HG02759 (cell line): ENCODE measurements around the gene TNFSF11.
A peak's percentile ranks its signal among the peaks of the same experiment; 100 is the strongest.
"Not testable (repeated sequence)": the region's sequence is repeated elsewhere in the genome, so short reads cannot be mapped to it uniquely, and the experiment has no call there.

Source experiments
- ATAC-seq: cut with Tn5 transposase; IDR thresholded peaks from one replicate; pipeline ENCODE4 v1.9.1; 2021; ENCODE audit warnings: mild to moderate bottlenecking, moderate library complexity; ENCODE audit not compliant: unreplicated experiment

Gene TNFSF11

DNA sequence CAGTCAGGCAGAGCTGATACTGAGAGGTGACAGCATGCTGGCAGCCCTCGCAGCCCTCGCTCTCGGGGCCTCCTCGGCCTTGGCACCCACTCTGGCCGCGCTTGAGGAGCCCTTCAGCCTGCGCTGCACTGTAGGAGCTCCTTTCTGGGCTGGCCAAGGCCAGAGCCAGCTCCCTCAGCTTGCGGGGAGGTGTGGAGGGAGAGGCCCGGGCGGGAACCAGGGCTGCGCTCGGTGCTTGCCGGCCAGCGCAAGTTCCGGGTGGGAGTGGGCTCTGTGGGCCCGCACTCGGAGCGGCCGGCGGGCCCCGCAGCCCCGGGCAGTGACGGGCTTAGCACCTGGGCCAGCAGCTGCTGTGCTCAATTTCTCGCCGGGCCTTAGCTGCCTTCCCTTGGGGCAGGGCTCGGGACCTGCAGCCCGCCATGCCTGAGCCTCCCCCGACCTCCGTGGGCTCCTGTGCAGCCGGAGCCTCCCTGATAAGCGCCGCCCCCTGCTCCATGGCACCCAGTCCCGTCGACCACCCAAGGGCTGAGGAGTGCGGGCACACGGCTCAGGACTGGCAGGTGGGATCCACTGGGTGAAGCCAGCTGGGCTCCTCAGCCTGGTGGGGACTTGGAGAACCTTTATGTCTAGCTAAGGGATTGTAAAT lies 14.3 kb upstream of the TNFSF11 start:
- not testable (repeated sequence) for ATAC-seq

DNA sequence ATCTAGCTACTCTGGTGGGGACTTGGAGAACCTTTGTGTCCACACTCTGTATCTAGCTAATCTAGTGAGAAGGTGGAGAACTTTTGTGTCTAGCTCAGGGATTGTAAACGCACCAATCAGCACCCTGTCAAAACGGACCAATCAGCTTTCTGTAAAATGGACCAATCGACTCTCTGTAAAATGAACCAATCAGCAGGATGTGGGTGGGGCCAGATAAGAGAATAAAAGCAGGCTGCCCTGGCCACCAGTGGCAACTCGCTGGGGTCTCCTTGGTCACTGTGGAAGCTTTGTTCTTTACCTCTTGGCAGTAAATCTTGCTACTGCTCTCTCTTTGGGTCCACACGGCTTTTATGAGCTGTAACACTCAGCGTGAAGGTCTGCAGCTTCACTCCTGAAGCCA lies 13.6 kb upstream of the TNFSF11 start:
- ATAC-seq, result not testable (repeated sequence)

DNA sequence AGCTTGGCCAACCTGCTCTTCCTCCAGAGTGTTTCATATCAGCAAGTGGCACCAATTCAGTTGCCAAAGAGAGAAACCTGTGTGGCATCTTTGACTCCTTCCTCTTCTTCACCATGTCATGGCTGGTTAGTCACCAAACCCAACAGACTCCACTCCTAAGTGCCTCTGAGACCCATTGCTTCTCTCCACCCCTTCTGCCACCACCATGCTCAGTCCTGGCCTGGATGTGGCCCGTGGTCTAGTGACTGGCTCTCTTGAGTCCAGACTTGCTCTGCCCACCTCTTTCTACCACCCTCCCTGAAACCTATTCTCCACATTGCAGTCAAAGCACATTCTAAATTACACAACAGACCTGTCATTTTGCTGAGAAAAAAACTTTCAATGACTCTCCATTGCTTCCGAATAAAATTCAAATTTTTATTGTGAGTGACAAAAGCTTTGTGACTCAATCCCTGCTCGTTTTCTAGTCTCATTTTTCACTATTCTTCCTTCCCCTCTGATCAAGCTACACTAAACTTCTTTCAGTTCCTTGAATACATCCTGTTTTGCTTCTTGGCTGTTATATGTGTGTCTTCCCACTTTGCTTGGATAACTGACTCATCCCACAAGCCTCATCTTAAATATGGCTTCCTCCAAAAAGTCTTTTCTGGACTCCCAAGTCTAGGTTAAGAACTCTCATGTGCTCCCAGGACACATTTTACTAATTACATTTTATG lies 12.0 kb upstream of the TNFSF11 start:
- no peak for ATAC-seq

DNA sequence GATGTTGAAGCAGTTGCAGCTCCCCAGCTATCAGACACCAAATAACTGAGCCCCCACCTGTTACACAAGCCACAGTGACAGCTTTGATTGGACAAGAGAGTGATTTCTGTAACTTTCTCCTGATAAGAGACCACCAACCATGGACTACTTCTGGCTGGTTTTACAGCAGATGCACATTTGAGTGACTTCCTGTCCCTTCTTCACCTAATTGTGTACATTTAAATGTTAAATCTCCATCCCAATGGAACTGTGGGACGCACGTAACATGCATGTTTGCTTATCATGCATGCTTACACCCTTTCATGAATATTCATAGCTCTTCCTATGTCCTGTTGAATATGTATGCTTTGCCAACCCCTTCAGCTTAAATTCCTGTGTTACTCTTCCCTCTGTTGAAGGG lies 6.0 kb upstream of the TNFSF11 start:
- ATAC-seq, result no peak

DNA sequence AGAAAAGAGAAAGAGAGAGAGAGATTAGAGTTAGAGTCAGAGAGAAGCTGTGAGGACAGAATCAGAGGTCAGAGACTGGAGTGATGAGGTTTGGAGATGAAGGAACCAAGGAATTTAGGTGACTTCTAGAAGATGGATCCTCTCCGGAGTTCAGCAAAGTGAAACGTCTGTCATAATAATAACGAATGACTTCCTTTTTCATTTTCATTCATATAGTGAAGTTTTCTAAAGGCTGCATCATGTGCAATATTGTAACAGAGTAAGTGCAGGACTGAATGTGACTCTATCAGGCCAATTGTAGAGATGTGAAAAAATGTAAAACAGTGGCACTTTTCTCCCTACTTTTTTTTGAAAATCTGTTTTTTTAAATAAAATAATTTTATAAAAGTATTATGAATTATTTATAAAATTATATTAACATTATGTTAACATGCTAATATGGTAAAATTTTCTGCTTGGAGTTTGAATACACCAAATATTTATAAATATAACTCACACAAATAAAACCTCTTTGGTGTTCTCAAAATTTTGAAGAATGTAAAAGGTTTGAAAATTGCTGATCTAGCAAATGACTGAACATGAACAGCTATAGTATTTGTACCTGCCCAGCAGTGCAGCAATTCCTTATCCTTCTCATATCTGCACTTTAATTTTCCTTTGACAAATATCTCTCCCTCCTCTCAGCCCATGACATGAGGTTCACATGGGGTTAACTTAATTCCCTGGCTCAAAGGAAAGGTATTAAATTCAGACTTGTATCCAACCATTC lies 4.2 kb upstream of the TNFSF11 start:
- no peak for ATAC-seq

DNA sequence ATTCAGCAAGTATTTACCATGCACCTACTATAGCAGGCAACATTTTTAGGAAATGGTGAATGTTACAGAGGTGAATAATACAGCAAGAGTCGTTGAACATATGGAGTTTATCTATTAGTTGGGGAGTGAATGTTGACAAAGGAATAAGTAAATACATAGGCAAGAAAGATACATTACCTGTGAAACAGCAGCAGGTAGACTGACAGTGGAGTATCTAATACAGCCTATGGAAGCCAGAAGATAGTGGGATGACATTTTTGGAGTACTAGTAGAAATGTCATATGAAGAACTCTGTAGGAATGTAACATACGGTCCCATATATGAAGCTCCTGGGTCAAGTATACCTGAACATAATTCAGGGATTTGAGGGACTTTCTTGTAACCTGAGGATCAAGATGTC lies 2.1 kb upstream of the TNFSF11 start:
- ATAC-seq, result no peak

DNA sequence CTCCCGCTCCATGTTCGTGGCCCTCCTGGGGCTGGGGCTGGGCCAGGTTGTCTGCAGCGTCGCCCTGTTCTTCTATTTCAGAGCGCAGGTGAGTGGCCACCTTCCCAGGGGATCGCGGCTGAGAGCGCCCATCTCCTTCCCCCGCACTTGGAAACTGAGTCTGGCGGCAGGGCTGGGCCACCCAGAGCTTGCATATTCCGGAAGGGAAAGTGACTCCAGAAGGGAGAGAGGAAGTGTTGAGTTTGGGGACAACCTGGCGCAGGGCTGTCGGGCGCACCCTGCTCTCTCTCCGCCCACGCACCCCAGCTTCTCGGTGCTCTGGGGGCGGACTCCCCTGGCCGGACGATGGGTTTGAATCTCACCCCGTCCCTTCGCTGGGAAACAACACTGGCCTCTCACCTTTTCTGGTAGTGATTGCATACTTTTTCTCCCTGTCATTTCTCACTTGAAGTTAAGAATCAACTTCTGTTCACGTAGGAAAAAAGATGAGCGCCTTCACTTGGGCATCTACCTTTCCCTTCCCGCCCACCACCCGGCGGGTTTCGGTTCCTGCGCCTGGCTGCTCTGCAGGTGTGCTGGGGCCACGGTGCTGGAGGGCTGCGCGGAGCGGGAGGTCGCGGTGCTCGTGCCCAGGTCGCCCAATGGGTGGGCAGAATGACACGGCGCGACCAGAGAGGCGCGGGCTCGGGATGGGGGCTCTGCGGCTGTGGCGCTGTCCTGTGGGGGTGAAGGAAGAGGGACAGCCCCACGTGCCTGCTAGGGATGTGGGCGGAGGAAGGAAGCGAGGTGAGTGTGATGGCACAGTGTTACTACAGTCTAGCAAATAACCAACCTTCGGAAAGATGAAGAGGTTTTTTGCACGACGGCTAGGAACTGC lies 721 bp downstream of the TNFSF11 start:
- peak; percentile 70 for ATAC-seq

DNA sequence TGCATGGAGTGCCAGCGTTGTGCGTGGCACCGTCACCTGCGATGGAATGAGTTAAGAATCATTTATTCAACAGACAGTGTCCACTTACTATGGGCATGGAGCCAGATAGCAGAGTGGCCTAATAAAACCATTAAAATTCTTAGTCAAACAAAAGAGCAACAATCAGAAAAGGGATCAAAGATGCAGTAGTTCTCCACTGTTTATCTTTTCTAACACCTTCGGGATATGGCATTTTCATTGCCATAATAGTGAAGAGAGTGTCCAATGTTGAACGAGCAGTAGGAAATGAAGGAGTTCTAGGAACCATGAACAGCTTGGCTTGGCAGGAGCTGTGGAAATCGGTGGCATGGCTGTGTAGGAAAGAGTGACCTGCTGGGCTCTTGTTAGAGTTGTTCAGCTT lies 2.0 kb downstream of the TNFSF11 start:
- no peak for ATAC-seq

DNA sequence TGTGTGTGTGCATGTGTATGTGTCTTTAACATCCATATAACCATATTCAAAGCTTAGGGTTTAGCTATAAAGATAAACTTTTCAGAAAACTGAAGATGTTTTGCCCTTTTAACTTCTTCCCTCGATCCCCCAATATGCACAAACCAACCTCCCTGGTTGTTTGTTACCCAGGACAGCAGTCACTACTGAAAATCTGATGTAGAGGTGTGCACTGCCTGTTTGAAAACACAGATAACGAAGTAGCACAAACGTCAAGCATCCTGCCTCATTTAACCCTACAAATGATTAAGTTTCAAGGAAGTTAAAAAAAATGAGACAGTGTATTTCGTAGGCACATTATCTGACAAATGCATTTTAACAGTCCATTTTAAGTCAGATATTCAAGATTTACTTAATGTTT lies 3.6 kb downstream of the TNFSF11 start:
- ATAC-seq, result no peak

DNA sequence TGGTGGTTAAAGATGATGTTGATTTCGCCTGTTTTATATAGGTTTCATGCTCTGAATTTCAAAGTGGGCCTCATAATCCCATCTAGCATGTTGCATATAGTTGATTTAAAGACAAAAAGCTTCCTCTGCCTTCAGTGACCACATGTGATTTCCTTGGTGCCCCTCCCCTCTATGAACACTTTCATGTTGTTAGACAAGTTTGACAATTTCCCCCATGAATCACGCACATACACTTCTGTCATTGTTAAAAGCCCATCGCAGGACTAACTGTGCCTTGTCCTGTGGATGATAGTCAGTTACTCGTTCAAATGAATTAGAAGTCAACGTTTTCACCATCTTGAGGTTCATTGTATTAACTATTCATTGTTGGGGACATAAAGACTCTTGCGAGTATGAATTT lies 6.7 kb downstream of the TNFSF11 start:
- no peak for ATAC-seq

DNA sequence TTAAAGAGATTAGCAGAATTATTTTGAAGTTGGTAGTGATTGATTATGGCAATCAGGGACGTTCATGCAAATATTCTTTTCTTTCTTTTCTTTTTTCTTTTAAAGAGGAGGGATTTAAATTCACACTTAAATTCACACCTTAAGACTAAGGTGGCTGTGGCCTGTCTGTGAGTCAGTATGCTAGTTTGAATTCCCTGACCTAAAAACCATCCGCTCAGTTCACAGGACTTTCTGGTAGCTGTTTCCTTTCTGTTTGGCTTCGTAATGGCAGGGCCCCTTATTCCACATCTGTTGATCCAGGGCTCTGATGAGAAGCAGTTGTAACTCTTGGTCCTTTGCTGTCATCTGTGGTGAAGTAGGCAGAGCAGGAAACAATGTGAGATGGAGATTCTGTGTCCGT lies 7.5 kb downstream of the TNFSF11 start:
- no peak for ATAC-seq

DNA sequence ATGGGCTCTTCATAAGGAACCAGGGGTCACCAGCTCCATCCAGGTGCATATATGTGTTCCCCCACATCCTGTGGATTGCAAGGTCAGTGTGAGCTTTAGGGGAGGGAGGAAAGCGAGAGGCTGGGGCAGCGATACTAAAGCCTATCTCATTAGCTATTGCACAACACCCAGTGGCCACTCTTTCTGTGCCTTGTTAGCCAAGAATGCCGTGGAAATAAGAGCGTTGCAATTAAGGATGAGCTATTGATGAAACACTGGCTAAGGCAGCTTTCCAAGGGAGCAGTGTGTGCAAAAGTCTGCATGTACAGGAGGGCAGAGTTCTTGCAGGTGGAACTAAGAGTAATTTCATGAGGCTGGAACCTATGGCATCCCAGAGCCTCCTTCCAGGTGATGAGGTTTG lies 17.6 kb downstream of the TNFSF11 start:
- ATAC-seq, result no peak

DNA sequence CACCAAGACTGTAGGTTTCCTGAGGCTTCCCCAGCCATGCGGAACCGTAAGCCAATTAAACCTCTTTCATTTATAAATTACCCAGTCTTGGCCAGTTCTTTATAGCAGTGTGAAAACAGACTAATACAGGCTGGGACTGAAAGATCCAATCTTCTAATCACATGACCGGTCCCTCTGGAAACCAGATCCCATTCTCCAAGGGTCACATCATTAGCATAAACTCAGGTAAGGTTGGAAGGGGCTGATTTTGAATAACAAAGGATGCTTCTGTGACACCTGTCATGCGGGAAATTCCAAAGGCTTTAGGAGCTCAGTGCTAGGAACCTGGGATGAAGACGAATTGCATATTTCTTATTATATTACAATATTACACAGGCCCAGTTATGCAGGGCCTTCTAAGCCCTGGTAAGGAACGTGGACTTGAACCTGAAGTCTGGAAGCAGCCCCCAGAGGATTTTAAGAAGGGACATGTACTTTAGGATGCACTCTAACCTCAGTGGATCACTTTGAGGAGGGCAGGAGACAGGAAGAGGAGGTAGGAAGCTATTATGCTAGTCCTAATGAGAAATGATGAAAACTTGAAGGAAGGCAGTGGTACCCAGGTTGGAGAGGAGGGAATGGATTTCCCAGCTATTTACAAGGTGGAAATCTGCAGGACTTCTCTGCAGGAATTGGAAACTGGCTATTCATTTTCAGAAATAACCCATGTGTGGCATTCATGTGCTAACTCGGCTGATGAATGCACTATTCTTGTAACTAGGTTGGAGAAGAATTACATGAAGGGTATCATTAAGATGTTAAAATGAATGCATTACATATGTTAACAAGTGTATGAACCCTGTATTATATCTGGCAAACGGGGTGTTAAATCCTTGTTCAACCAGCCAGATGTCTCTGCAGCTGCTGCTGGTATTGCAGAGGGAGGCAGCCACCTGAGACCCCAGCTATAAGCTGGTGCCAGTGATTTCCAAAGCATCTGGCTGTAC lies 19.3 kb downstream of the TNFSF11 start:
- no peak for ATAC-seq

DNA sequence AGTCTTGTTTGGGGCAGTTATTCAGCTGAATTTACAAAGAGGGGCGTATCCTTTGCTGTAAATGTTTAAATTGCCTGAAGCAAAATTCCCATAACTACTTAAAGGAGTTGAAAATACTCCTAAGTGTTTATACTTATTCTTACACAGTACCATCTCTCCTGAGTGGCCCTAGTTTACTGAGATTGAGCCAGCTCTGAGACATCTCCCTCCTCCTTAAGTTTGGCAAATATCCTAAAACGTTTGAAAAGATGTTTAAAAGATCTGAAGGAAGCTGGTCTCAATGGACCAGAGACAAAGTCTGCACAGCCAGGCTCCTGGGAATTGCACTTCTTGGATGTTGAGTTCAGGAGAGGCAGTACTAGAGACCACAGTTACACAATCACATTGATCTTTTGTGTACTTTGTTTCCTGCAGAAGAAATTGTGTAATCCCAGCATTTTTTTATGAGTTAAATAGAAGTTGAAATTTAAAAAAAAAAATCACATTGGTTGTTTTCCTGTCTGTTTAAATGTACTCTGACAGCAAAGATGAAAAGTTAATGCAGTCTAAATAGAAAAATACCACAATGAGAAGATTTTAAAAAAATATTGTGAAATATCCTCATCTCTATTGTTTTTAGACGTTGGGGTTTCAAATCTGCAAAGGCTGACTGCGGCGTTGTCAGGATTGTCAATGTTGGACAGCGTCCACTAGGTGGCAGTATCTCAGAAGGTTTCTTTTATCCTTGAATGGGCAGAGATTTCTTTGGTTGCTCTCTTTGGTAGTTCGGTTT lies 20.7 kb downstream of the TNFSF11 start:
- peak; percentile 70 for ATAC-seq

DNA sequence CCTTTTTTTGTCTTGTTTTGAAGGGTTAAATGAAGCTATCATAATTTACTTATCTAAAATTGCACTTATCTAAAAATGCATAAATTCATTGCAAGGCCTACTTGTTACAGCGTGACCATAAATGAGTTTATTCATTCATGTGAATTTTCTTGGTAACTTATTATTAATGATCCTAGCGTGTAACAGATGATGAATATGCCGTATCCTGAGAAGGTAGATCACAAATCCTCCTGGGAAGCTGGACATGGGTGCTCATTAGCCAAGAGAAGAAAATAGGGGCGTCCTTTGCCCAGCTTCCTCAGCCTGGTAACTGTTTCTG lies 21.3 kb downstream of the TNFSF11 start:
- no peak for ATAC-seq

DNA sequence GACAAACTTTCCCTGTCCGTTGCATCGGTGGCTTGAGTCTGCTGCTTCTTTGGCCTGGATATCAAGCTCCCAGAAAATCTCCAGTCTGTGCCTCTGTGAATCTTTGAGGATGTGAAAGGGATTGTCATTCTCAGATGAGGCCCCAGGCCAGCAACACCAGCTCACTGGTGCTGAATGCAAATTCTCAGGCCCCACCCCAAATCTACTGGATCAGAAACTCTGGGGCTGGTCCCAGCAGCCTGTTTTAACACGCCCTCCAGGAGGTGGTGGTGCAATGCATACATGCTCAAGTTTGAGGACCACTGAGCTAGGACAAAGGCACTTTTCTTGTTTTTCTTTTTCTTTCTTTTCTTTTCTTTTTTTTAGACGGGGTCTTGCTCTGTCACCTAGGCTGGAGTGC lies 23.6 kb downstream of the TNFSF11 start:
- ATAC-seq, result no peak

DNA sequence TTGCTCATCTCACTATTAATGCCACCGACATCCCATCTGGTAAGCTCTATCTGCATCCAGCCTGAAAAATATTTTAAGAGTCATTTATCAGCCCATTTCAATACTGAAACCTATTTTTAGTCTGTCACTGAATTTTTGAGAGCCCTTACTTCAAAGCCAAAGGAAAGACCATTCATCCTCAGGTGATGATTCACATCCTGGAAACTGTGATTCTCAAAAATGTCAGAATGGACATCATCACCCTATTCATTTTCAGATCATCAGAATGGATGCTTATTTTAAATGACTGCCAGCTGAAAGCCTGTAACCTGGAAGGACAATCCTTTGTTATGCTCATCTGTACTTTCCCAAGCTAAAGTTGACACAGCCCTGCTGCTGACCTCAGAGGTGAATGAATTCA lies 27.0 kb downstream of the TNFSF11 start:
- no peak for ATAC-seq

DNA sequence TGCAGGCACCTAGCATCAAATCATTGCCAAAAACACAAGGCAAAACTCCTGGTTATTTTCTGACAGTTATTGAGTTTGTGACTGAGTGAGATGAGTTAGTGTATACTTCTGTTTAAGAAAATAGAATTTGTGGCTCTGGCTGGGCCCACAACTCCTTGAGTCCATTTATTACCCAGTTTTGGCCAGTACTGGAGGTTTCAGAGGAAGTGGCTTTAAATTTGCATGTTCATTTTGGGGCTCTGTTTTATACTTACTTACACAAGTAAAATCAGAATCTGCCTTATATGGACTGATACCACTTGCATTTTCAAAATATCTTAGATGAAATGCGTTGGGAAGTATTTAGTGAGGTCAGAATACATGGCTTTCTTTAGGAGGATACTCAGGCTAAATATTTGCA lies 29.0 kb downstream of the TNFSF11 start:
- peak; percentile 74 for ATAC-seq

DNA sequence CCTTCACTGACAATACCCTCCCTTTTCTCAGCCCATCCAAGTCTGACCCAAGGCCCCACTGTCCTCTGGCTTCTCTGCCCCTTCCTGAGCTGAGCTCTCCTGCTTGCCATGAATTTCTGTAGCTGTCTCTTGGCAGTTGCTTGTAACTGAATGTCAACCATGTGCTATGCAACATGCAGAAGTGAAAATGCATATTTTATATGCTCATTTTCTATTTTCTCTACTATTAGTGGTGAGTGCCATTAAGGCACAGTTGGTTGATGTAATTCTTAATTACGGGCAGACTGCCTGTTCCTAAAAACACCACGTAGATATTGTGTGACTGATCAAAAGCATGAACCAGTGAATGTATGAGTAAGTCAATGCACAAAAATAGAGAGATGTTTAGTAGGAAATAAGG lies 29.6 kb downstream of the TNFSF11 start:
- no peak for ATAC-seq
